HepG2 (cell line): ENCODE measurements around the gene GNPDA1. TPM values are rescaled to one million over a fixed set of nuclear protein-coding genes. Genes with fewer than 3 reads are reported as not detected.

Experiments used
- ATAC-seq: fragments of 200-7000 bp; cut with Tn5 transposase; 3 replicates; pipeline ENCODE4 v1.9.1; 2020; ENCODE audit warnings: mild to moderate bottlenecking, moderate library complexity
- BruUV-seq: library from RNA; stranded (reverse); fragments of 400-500 nt; replicated peaks from 2 replicates; lab custom pipeline; 2021; lab: Mats Ljungman, UMichigan
- CTCF ChIA-PET: fragments of 300-600 bp; formaldehyde crosslinking; extraction: SDS; loops from one replicate; lab custom pipeline; 2021; ENCODE audit warnings: low total read pairs, inconsistent platforms, low intra/inter-chr PET ratio; lab: Yijun Ruan, JAX
- POLR2A ChIA-PET: fragments of 350-600 bp; sonication (Branson Sonifier 250); formaldehyde crosslinking; loops from one replicate; lab custom pipeline; 2020; ENCODE audit warnings: antibody characterized with exemption, inconsistent platforms; lab: Yijun Ruan, JAX
- DNase-seq: peaks from one replicate; pipeline ENCODE4 v3.0.0-alpha.2; 2015; ENCODE audit warnings: low spot score
- FAIRE-seq: peaks from 3 replicates; lab custom pipeline; 2011; peaks lifted over from hg19 to GRCh38; lab: Jason Lieb, UNC
- H2AFZ ChIP-seq: one replicate; pipeline ENCODE4 v1.6.1; 2011; ENCODE audit warnings: low read length, inconsistent platforms
- H3K27ac ChIP-seq: fragments of 300-600 bp; 3 replicates; pipeline ENCODE4 v1.8.0; 2011; ENCODE audit warnings: mixed run types, mild to moderate bottlenecking, mixed read lengths, low read length, inconsistent platforms; ENCODE audit not compliant: insufficient read depth; ENCODE audit errors: extremely low read length
- H3K27me3 ChIP-seq, 2 experiments: fragments of 200-600 bp in 1 of 2; 2 replicates in 1 of 2; 3 replicates in 1 of 2; pipeline versions ENCODE4 v1.6.0 to v1.8.0; 2011; ENCODE audit warnings: low read length in 2 of 2, mild to moderate bottlenecking in 2 of 2, moderate library complexity in 2 of 2, inconsistent platforms in 1 of 2; ENCODE audit not compliant: insufficient read depth in 2 of 2, control insufficient read depth in 1 of 2
- H3K36me3 ChIP-seq, 2 experiments: fragments of 200-600 bp in 1 of 2; replicated peaks in 1 of 2; 2 replicates in 1 of 2; 3 replicates in 1 of 2; pipeline versions ENCODE4 v1.5.1 to v1.8.0; 2011; ENCODE audit warnings: low read length in 2 of 2, inconsistent platforms in 1 of 2; ENCODE audit not compliant: insufficient read depth in 2 of 2, control insufficient read depth in 1 of 2
- H3K4me1 ChIP-seq: 2 replicates; pipeline ENCODE4 v1.5.1; 2012; ENCODE audit warnings: low read length, inconsistent platforms; ENCODE audit not compliant: insufficient read depth
- H3K4me2 ChIP-seq: 2 replicates; pipeline ENCODE4 v1.6.0; 2011; ENCODE audit warnings: low read depth, low read length, inconsistent platforms
- H3K4me3 ChIP-seq, 3 experiments: fragments of 200-600 bp in 1 of 3; sonication (generic), shearing (Covaris generic) in 1 of 3; replicated peaks in 1 of 3; 2 replicates each; pipeline ENCODE4 v1.5.1; 2011 to 2016; ENCODE audit warnings: low read length in 3 of 3, inconsistent platforms in 2 of 3, low read depth in 2 of 3, mild to moderate bottlenecking in 2 of 3, control low read depth in 1 of 3, mixed read lengths in 1 of 3; ENCODE audit not compliant: insufficient read depth in 1 of 3
- H3K79me2 ChIP-seq: one replicate; pipeline ENCODE4 v1.6.1; 2011; ENCODE audit warnings: low read length, inconsistent platforms; ENCODE audit not compliant: insufficient read depth
- H3K9ac ChIP-seq: 2 replicates; pipeline ENCODE4 v1.6.0; 2011; ENCODE audit warnings: mild to moderate bottlenecking, low read depth, low read length, inconsistent platforms; ENCODE audit not compliant: insufficient read depth
- H3K9me3 ChIP-seq: 2 replicates; pipeline ENCODE4 v1.5.1; 2012; ENCODE audit warnings: mild to moderate bottlenecking, low read length
- H4K20me1 ChIP-seq: 2 replicates; pipeline ENCODE4 v1.6.0; 2011; ENCODE audit warnings: inconsistent platforms, mild to moderate bottlenecking, low read length, moderate library complexity; ENCODE audit not compliant: insufficient read depth
- ARNT2 ChIP-seq: sonication (generic); formaldehyde crosslinking; IDR thresholded peaks from 2 replicates; pipeline ENCODE4 v1.8.0; 2022; ENCODE audit warnings: mild to moderate bottlenecking, low read depth, missing genetic modification reagents, moderate library complexity
- CBFB ChIP-seq: sonication (generic); formaldehyde crosslinking; IDR thresholded peaks from 2 replicates; pipeline ENCODE4 v1.4.0; 2020; ENCODE audit warnings: missing genetic modification reagents
- CC2D1A ChIP-seq: sonication (generic); formaldehyde crosslinking; IDR thresholded peaks from 2 replicates; pipeline ENCODE4 v1.8.1; 2023; ENCODE audit warnings: mild to moderate bottlenecking, missing genetic modification reagents
- DMAP1 ChIP-seq: IDR thresholded peaks from 2 replicates; pipeline ENCODE4 v1.6.1; 2016
- DNMT1 ChIP-seq: sonication (generic); formaldehyde crosslinking; IDR thresholded peaks from 2 replicates; pipeline ENCODE4 v1.5.1; 2020; ENCODE audit warnings: mild to moderate bottlenecking, missing genetic modification reagents
- PRDM4 ChIP-seq: sonication (generic); formaldehyde crosslinking; IDR thresholded peaks from 2 replicates; pipeline ENCODE4 v1.9.0; 2021; ENCODE audit warnings: missing genetic modification reagents, borderline replicate concordance
- TBX2 ChIP-seq: sonication (generic); formaldehyde crosslinking; IDR thresholded peaks from 2 replicates; pipeline ENCODE4 v1.5.0; 2020; ENCODE audit warnings: missing genetic modification reagents, mild to moderate bottlenecking, borderline replicate concordance
- TBX3 ChIP-seq: fragments of 450-650 bp; IDR thresholded peaks from 2 replicates; pipeline ENCODE4 v1.6.1; 2017; ENCODE audit warnings: antibody characterized with exemption, mild to moderate bottlenecking, inconsistent platforms, borderline replicate concordance
- ZNF343 ChIP-seq: sonication (generic); formaldehyde crosslinking; IDR thresholded peaks from 2 replicates; pipeline ENCODE4 v1.4.0; 2020; ENCODE audit warnings: mild to moderate bottlenecking, missing genetic modification reagents
- ZNF850 ChIP-seq: sonication (generic); formaldehyde crosslinking; conservative IDR thresholded peaks from 2 replicates; pipeline ENCODE4 v1.9.0; 2021; ENCODE audit warnings: mild to moderate bottlenecking, missing genetic modification reagents
- WGBS: methylation state at CpG from one replicate; pipeline ENCODE4 v1.1.6; 2017; ENCODE audit warnings: low lambda C conversion rate; 5-methylcytosine and 5-hydroxymethylcytosine counted together
- in situ Hi-C: cut with HindIII; loops from 2 replicates; pipeline ENCODE4 v1.10.0; 2017; ENCODE audit warnings: low pct_unique_long_range_greater_than_20kb; ENCODE audit not compliant: extremely low pct_ligation_motif_present
- intact Hi-C: fragments of 100-400 bp; cut with micrococcal nuclease; formaldehyde crosslinking; loops from one replicate; pipeline ENCODE4 v1.10.0; 2022; ENCODE audit not compliant: unreplicated experiment
- polyA plus RNA-seq, 8 experiments: library from polyadenylated mRNA; depleted of rRNA in 3 of 8; stranded (reverse) in 7 of 8; unstranded in 1 of 8; fragments of >200 nt; fragmentation: Illumina TruSeq in 4 of 8; extraction: Trizol in 4 of 8; gene quantifications; 2 replicates each; pipeline versions ENCODE4 v1.2.1 to v1.2.3, GENCODE V29; 2011 to 2016; ENCODE audit warnings: low read depth in 4 of 8, missing spikeins in 1 of 8, mixed read lengths in 1 of 8; ENCODE audit not compliant: insufficient read depth in 1 of 8
- total RNA-seq, 5 experiments: library from RNA; depleted of rRNA; stranded (reverse); fragments of >200 nt; fragmentation: Illumina TruSeq; extraction: Trizol; gene quantifications; 2 replicates each; pipeline ENCODE4 v1.2.3, GENCODE V29; 2016; ENCODE audit warnings: low read depth in 1 of 5
- TF ChIP-seq, protein P1 (sequence below): sonication (generic); formaldehyde crosslinking; IDR thresholded peaks from 2 replicates; pipeline ENCODE4 v1.4.0; 2020; ENCODE audit warnings: missing genetic modification reagents, borderline replicate concordance

The GNPDA1 gene
- total and polyA plus RNA-seq, 2 of the 13 experiments (the other 11 are each of a cell fraction or from before 2014, with no cell fraction given): 6.0 to 54.1 TPM

DNA sequence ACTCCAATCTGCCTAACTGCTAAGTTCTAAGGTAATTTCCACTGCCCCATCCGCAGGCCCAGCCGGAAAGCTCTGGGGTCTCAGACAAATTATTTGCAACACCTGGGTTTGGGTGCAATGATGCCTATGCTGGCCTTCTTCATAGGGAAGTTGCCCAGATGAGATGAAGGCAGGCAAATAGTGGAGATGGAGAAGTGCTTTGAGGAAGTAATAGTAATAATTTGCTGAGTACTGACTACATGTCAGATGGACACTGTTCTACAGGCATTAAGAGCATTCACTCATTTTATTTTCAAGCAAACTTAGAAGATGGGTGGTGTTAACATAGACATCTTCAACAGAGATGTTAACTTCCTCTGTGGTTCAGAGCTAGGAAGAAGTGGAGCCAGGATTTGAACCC lies 58.6 kb downstream of the GNPDA1 start:
- DNase-seq (no peak), ATAC-seq (no peak), FAIRE-seq (no peak)
- Histone ChIP-seq H4K20me1 (no peaks in the 10 kb centered on the region), H3K4me1 (no peaks in the 10 kb centered on the region), H3K36me3 (no peaks in the 10 kb centered on the region), H3K4me2 (no peak overlapping the region), H3K9me3 (no peaks in the 10 kb centered on the region), H3K4me3 (no peak overlapping the region), H2AFZ (no peak overlapping the region), H3K79me2 (no peaks in the 10 kb centered on the region), H3K27ac (no peak overlapping the region), H3K27me3 (peaks cover 0 to 22% of the 10 kb centered on the region in 2 experiments; a peak in 4 of 5 replicates), H3K9ac (no peak overlapping the region)
- WGBS: 91% methylated on average over 2 of the region's 2 CpGs
- no peak for TF ChIP-seq ZNF850 (CRISPR knock-in tag)
- CTCF ChIA-PET: no interaction called here
- POLR2A ChIA-PET: no interaction called here
- no TSS peak for BruUV-seq
- intact Hi-C loops (no loop called here), in situ Hi-C loops (no loop called here)

DNA sequence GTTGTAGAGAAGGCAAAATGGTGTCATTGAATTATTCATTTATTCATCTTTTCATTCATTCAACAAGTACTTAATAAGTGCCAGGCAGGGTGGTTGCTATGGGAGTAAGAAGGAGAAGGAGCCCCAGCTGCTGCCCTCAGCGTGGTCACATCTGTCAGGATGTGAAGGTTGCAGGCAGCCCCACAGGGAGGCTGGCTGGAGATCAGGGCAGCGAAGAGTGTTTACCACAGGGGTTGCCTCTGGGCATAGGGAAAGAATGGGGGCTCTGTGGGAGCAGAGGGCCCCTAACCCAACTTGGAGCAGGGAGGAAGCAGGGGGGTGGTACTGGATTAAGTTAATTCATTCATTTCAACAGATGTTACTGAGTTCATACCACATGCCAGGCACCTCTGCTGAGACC lies 60.8 kb downstream of the GNPDA1 start:
- ATAC-seq: no peak
- POLR2A ChIA-PET: no interaction called here

More for the DNA sequence above, 60.8 kb downstream of the GNPDA1 start:
- Histone ChIP-seq H3K4me2 (no peak overlapping the region), H3K79me2 (no peaks in the 10 kb centered on the region), H4K20me1 (no peaks in the 10 kb centered on the region), H3K27ac (no peak overlapping the region), H3K9ac (no peak overlapping the region), H3K36me3 (no peaks in the 10 kb centered on the region), H3K4me3 (no peak overlapping the region), H3K9me3 (no peaks in the 10 kb centered on the region), H3K4me1 (no peaks in the 10 kb centered on the region), H3K27me3 (peaks cover 0 to 2% of the 10 kb centered on the region in 2 experiments; a peak in 3 of 5 replicates), H2AFZ (no peak overlapping the region)
- no peak for FAIRE-seq
- no TSS peak for BruUV-seq
- TF ChIP-seq CC2D1A (no peak), TBX2 (CRISPR knock-in tag) (no peak), PRDM4 (CRISPR knock-in tag) (no peak), CBFB (CRISPR knock-in tag) (no peak), ZNF343 (CRISPR knock-in tag) (no peak), TBX3 (no peak), DNMT1 (CRISPR knock-in tag) (no peak), ARNT2 (no peak), DMAP1 (CRISPR knock-in tag) (no peak)
- TF ChIP-seq, protein P1, sequence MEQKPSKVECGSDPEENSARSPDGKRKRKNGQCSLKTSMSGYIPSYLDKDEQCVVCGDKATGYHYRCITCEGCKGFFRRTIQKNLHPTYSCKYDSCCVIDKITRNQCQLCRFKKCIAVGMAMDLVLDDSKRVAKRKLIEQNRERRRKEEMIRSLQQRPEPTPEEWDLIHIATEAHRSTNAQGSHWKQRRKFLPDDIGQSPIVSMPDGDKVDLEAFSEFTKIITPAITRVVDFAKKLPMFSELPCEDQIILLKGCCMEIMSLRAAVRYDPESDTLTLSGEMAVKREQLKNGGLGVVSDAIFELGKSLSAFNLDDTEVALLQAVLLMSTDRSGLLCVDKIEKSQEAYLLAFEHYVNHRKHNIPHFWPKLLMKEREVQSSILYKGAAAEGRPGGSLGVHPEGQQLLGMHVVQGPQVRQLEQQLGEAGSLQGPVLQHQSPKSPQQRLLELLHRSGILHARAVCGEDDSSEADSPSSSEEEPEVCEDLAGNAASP (CRISPR knock-in tag): no peak
- no peak for DNase-seq
- CTCF ChIA-PET: no interaction called here
- in situ Hi-C loops (no loop called here), intact Hi-C loops (no loop called here)
- 43% methylated on average over 2 of the region's 2 CpGs for WGBS
